ENCODE measurements around the gene MYF6. TPM values are rescaled to one million over a fixed set of nuclear protein-coding genes. Genes with fewer than 3 reads are reported as not detected.

The MYF6 gene
- total RNA-seq: not detected in 2 replicates

DNA sequence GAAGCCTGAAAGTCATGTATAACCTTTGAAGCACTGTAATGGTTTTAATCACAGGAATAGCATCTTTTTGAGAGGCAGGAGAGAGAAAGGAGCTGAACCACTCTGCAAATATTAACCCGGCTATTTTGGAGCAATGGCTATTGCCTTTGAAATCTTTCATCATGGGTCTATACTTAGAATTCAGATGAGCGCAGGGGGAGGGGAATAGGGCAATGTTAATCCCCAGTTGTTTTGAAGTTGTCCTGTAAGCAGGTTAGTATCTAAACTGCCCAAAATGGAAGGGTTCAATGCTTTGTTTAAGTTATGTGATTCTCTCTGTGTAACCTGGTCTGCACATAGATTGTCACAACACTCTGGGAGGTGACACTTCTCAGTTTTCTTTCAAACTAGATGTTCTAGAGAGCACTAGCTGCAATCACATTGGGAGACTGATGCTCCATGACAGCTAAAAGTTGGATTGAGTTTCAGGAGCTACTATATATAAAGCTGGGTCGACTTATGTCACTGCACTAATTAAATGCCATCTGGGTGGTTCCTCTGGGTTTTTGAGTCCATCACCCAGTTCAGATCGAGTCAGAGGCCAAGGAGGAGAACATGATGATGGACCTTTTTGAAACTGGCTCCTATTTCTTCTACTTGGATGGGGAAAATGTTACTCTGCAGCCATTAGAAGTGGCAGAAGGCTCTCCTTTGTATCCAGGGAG, at the start of gene MYF6:
MYF6 (plus strand) TSS at position 509 of the 704 bp plus-strand sequence; CDS start at position 595, 86 bp downstream.

DNA sequence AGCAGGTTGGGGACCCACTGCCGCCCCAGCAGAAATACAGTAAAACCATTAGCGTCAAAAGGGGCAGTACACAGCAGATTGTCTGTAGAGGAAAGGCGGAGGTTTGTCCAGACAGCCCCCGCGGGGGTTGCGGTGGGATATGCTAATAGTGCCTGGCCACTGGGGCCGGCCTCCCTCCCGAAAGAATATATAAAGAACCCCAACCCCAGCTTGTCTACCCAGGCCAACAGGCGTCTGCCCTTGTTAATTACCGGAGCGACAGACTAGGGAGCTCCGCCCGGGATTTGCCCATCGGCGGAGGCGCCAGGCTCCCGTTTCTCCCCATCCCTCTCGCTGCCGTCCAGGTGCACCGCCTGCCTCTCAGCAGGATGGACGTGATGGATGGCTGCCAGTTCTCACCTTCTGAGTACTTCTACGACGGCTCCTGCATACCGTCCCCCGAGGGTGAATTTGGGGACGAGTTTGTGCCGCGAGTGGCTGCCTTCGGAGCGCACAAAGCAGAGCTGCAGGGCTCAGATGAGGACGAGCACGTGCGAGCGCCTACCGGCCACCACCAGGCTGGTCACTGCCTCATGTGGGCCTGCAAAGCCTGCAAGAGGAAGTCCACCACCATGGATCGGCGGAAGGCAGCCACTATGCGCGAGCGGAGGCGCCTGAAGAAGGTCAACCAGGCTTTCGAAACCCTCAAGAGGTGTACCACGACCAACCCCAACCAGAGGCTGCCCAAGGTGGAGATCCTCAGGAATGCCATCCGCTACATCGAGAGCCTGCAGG, 9.4 kb downstream of the MYF6 start, which contains the start of gene MYF5:
MYF5 (plus strand) TSS at position 217 of the 774 bp plus-strand sequence; CDS start at position 369, 152 bp downstream.

Other genes starting within 250 kb of the MYF6 start
- not detected in 2 replicates for gene MYF5, start 9.3 kb downstream of the MYF6 start, total RNA-seq
- gene LIN7A, start 230.3 kb downstream of the MYF6 start, total RNA-seq: 0.08 TPM in 1 of 2 replicates, not detected in the other

Measured in hair follicular keratinocyte (primary cell).